CD4-positive, alpha-beta T cell treated with Interleukin-4 for 1 hour (primary cell): ENCODE measurements around the gene FBXL12.
"Not testable (repeated sequence)": the region's sequence is repeated elsewhere in the genome, so short reads cannot be mapped to it uniquely, and the experiment has no call there.

Source experiments
- DNase-seq, 2 donors: peaks; one replicate each; pipeline ENCODE4 v3.0.0-alpha.2; 2020 to 2022

Gene FBXL12

DNA sequence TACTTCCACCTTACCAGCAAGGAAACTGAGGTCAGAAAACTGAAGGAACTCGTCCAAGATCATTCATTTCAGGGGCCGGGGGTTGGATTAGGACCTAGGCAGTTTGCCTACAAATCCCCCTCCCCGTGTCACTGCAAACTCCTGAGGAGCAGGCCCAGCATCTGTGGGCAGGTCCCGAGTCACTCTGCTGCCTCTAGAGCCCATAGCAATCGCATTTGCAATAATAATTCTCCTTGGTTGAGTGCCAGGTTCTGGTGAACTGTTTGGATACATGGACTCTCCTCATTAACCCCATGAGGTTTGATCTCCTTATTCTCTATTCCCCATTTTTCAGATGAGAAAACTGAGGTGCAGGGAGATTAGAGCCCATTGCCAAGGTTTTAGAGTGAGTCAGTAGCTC, 17.1 kb upstream of the FBXL12 start:
- no peak for DNase-seq

DNA sequence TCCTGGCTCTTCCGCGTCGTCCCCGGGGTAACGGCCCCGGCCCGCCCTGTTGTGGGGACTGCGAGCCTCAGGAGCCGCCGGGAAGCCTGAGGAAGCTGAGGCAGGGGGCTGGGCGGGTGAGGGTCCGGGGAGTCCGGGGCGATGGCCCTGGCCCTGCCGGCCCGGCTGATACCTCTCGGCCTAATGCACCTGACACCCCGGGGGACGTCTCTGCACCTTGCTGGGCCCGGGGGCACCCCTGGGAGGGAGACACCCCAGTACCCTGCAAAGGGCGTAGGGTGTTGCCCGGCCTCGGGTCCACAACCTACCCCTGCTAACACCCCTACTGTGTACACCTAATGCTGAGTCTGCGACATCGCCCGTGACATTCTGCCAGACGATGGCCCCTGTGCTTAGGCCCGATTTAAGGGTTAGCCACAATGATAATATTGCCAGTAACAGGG, 16.6 kb upstream of the FBXL12 start:
- DNase-seq: no peak

DNA sequence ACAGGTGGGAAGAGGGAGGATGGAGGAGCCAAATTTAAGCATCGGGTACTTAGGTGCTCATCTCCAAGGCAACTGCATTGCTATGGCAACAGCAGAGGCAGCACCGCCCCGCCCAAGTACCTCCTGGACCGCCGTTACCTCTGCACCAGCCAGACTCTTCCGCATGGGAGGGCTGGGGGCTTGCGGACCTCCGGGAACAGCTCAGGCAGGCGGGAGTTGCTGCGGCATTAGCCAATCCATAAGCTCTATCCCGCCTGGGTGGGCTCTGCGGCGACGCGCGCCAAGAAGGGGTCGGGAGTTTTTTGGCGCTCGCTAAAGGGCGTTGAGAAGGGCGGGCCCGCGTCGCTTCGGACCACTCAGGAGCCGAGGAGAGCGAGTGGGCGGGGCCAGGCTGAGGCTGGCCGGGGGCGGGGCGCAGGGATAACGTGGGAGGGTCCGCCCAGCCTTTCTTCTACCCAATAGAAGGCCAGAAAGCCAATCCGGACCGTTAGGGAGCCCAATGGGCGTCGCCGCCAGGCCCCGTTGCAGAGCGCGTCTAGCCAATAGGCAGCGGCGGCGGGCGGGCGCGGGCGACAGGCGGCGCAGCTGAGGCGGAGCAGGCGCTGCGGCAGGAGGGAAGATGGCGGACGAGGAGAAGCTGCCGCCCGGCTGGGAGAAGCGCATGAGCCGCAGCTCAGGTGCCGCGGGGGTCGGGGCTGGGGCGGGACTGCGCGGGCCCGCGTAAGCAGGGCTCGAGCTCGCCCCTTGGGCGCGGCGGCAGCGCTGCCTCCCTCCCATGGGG, 16.0 kb upstream of the FBXL12 start, which contains the start of gene PIN1:
TSS of gene PIN1 (plus strand) at position 593 of the 781 bp plus-strand sequence. CDS start at position 620, 27 bp downstream.
- DNase-seq: peak; percentile 99

DNA sequence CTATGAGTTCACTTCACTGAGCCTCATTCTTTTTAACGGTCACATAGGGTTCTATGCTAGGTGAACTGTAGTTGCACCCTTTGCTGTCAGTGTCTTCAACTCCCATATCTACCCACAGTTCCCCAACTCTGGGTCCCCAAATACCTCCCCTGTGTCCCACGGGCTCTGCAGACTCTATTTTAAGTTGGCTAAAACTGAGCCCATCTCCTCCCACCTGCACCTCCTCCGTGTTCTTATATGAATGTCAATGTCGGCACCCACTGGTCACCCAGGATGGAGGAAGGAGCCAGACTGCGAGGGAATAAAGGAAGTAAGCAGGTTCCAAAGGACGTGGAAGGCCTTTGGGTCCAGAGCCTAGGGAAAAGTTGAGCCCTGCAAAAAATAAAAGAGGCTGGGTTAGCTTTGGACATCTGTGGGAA, 15.4 kb upstream of the FBXL12 start:
- no peak for DNase-seq

DNA sequence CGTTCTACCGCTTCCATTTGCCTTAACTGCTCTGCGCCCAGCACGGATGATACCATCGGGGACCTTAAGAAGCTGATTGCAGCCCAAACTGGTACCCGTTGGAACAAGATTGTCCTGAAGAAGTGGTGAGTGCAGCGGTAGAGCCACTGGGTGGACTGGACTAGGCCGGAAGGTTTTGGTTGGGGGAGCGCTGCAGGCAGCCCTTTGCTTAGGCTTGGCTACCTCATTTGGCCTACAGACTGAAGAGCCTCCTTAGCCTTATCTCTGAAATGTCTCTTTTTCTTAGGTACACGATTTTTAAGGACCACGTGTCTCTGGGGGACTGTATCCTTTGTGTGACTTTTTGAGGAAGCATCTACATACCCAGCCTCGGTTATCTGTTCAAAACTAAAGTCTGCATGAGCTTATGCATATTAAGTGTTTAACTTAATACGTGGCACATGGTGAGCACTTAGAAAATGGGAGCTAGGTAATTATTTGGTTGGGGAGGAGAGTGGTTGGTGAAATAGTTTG, 9.7 kb upstream of the FBXL12 start:
- DNase-seq: no peak

DNA sequence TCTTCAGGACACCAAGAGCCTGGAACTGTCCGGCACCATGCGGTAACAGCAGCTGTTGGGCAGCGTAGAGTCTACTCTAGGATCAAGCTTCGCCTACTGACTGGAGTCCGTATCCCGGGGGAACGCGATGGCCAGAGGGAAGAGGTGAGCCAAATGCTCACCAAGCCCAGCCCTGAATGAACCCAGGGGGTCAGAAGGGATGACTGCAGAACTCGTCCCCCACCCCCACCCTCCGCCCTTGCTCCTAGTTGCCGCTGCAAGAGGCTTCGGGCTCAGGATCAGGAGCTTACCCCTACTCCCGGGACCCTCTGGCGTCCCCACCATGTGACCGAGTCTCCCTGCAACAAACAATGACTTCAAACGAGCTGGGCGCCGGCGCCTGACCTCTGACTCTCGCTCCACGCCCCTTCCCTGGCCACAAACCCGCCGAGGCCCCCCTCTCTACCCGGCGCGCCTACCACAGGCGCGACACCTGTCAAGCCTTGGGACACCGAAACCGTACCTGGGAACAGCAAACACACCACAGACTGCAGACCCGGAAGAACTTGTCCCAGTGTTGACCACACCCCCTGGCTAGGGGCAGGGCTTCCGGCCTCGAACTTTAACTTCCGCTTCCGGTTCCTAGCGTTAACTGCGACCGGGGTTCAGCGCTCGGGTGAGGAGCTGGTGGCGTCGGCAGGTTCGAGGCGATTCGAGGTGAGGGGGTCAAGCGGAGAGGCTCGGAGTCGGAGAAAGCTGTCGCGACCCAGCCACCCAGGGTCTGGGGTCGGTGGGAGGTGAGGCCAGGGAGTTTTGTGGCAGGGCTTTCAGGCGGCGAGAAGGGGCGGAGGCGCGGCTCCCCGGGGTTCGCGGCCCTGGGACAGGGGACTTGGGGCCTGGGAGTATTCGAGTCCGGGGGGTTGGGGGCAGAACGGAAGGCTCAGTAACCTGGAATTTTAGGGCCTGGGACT, 8.7 kb upstream of the FBXL12 start, which contains the start of gene UBL5:
TSS of gene UBL5 (plus strand) at position 630 of the 950 bp plus-strand sequence. CDS start 420 bp downstream, outside the sequence.
- DNase-seq: peak; percentile 91 to 94

DNA sequence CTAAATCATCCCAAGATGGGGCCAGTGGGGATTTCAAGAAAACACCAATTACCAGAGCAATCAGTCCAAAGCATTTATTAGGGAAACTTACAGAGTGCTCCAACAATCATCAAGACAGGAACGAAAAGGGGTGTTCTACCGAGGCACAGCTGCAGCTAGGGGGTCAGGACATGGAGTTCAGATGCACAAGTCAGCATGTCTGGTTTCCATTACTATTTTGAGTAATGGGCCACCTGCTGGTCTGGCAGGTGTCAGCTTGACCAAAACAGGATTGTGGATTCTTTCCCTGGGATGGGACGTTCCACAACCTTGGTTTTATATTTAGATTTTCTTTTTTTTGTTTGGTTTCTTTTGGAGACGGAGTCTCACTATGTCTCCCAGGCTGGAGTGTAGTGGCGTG, 4.9 kb upstream of the FBXL12 start:
- no peak for DNase-seq

DNA sequence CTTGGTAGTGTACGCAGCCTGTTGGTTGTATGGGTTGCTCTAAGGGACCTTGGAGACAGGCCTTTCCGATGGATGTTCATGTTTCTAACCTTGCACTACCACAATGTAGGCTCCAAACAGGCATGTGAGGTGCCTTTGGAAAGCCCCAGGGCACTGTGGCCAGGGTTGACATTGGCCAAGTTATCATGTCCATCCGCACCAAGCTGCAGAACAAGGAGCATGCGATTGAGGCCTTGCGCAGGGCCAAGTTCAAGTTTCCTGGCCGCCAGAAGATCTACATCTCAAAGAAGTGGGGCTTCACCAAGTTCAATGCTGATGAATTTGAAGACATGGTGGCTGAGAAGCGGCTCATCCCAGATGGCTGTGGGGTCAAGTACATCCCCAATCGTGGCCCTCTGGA, 1.2 kb upstream of the FBXL12 start:
- not testable (repeated sequence) for DNase-seq

DNA sequence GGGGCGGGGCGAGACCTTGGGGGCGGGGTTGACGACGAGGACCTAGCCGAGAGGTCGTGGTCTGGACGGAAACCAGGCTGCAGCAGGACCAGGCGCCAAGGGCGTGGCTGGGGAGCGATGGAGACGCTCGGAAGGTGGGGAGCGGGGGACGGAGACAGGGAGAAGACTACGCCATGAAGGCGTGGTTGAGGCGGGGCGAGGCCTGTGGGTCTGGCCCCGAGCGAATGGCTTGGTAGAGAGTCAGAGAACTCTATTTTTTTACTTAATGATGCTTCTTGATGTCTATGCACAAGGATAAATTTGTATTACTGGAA, 674 bp upstream of the FBXL12 start:
- DNase-seq: no peak

DNA sequence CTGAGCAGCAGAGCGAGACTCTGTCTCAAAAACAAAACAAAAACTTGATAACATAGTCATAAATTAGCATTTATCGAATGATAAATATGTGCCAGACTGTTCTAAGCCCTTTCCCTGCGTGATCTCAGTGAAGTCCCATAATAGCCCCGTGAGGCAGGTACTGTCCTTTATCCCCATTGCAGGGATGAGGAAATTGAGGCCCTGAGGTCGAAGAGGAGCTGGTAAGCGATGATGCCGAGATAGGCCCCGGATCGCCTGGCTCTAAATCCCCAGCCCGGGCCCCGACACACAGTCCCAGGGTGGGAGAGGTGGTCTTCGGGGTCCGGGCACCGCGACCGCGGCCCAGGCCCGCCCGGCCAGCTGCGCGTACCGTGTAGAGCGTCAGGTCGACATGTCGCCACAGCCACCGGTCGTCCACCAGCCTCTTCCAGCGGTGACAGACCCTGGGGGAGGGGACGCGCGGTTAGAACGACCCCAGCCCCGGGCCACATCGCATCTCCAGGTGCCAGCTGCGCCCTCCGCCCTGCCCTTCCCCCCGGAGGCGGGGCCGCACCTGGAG, 625 bp downstream of the FBXL12 start:
- DNase-seq: peak in 1 of 2 donors; percentile 15

DNA sequence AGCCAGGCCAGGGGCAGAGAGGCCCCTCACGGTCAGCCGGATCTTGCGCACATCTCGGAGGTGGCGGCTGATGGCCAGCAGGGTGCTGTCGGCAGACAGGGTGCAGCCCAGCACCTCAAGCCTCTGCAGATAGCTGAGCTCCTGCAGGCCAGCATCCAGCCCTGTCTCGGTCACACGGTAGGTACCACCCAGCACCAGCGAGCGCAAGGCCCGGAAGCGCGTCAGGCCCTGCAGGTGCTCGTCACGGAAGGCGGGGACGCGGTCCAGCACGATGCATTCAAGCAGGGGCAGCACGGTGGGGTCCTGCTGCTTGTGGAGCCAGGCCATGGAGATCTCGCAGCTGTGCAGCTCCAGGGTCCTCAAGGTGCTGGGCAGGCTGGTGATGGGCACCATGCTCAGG, 7.7 kb downstream of the FBXL12 start:
- DNase-seq: no peak

DNA sequence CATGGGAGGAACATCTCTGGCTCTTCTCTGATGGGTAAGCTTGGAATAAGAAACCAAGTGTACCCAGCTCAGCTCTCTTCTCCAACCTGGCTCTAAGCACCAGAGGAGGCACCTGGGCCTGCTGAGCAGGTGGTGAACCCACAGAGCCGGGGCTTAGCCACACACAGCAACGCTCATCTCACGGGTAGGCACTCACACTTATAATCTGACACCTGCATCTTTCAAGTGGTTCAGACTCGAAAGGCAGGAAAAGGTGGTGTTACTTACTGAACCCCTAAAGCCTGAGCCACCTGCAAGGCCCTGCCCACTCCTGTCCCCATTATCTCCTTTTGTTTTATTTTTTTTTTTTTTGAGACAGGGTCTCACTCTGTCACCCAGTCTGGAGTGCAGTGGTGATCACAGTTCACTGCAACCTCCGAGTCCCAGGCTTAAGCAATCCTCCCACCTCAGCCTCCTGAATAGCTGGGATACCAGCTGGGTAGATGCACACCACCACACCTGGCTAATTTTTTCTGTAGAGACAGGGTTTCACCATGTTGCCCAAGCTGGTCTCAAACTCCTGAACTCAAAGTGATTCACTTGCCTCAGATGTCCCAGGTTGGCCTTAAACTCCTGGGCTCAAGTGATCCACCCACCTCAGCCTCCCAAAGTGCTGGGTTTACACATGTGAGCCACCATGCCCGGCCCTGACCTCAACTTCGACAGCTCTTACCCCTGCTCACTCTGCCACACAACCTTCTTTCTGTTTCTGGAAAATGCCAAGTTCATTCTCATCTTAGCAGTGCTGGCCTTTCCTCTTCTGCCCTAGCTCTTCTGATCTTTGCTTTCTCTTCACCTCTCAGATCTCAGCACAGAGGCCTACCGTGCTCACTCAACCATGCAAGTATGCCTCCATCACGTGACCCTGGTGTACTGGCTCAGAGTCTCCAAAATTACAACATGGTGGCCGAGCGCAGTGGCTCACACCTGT, 9.7 kb downstream of the FBXL12 start:
- DNase-seq: peak; percentile 47 to 68

DNA sequence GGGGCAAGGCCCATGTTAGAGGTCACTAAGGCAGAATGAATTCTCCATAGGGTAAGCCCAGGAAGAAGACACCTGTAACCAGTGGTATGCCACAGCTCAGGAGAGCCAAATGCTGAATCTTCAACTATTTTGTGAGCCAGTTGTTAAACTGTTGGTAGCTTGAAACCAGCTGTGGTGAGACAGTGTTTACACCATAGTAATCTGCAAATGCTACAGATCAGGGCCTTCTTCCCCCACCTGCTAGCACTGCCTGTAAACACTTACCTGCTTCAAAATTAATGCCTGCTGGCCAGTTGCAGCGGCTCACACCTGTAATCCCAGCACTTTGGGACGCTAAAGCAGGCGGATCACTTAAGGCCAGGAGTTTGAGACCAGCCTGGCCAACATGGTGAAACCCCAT, 12.1 kb downstream of the FBXL12 start:
- no peak for DNase-seq

DNA sequence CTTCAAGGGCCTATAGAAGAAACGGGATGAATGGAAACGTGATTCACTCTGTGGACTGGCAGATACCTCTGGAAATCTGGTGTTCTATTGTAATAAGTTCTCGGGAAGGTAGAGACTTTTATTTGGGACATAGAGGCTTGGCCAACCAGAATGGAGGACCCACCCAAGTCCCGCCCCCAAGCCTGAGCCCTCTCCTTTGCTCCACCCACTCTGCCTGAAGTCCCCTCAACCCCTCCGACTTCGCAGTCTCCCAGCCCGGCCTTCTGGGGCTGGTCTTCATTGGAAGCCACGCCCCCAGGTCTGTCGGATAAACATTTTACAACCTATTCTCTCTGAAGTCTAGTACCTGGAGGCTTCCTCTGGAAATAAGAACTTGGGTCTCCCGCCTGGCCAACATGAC, 16.9 kb downstream of the FBXL12 start:
- DNase-seq: no peak

DNA sequence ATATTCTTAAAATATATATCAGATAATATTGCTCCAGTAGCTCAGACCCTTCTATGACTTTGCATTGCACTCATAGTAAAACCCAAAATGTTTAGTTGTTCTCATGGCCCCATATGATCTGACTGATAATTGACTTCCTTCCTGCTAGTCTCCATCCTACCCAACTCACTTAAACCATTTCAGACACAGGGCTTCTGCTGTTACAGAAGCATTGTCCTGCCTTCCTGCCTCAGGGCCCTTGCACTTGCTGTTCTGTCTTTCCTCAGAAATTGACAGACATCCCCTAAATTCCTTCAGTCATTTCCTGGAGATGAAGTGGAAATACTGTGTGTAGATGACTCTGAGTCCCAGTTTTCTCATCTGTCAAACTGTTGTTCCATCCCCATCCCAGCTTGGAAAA, 19.7 kb downstream of the FBXL12 start:
- no peak for DNase-seq

DNA sequence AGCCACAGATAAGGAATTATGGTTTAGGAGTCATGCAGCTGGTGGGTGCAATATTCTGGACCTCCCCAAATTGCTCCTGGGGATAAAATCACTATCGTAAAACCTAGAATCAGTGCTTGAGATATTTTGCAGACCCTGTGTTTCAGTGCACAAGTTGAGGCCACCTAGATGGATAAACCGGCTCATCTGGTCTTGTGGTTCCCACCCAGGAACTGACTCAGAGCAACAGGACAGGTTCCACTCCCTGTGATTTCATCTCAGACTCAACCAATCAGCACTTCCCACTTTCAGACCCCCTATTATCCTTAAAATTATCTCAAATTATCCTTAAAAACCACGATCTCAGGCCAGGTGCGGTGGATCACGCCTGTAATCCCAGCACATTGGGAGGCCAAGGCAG, 21.0 kb downstream of the FBXL12 start:
- no peak for DNase-seq

DNA sequence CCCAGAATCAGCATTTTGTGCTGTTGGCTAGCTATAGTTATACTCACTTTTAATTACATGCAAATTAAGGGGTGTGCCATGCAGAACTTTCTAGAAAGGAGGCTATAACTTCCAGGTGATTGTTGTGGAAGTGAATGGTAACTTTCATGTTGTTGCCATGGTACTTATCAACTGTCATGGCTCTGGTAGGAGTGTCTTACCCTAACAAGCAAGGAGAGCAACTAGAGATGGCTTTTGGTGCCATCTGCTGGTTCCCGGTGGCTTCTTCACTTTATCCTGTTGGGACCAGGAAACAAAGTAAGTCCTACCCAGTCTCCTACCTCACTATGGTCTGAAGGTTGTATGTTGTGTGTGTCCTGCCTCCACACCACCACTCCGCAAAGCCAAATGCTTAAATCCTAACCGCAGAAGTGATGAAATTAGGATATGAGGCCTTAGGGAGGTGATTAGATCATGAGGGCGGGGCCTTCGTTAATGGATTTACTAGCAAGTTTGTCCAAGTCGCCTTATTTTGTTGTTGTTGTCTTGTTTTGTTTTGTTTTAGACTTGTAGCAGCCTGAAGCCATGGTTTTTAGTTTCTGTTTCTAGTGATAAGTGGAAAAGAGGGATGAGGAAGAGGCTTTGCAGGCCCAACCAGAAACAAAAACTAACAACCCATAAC, 22.6 kb downstream of the FBXL12 start:
- peak; percentile 94 to 95 for DNase-seq

DNA sequence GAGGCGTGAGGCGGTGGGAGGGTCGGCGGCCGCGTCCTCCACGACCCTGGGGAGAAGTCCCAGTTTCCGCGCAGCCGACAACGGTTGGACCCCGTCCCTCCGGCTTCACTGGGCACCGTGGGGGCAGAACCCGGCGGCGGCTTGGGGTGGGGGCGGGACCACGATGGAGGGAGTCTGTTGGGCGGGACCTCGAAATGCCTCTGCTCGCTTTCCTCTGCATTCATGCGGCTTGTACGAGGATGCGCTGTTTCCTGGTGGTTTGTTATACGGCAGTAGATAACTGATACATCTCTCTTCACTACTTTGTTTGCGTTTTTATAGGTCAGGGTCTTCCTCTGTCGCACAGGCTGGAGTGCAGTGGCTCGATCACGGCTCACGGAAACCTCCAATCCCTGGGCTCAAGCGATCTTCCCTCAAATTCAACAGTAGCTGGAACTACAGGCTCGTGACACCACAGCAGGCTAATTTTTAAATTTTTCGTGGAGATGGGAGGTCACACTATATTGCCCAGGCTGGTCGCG, 25.7 kb downstream of the FBXL12 start:
- DNase-seq: peak; percentile 75 to 80

DNA sequence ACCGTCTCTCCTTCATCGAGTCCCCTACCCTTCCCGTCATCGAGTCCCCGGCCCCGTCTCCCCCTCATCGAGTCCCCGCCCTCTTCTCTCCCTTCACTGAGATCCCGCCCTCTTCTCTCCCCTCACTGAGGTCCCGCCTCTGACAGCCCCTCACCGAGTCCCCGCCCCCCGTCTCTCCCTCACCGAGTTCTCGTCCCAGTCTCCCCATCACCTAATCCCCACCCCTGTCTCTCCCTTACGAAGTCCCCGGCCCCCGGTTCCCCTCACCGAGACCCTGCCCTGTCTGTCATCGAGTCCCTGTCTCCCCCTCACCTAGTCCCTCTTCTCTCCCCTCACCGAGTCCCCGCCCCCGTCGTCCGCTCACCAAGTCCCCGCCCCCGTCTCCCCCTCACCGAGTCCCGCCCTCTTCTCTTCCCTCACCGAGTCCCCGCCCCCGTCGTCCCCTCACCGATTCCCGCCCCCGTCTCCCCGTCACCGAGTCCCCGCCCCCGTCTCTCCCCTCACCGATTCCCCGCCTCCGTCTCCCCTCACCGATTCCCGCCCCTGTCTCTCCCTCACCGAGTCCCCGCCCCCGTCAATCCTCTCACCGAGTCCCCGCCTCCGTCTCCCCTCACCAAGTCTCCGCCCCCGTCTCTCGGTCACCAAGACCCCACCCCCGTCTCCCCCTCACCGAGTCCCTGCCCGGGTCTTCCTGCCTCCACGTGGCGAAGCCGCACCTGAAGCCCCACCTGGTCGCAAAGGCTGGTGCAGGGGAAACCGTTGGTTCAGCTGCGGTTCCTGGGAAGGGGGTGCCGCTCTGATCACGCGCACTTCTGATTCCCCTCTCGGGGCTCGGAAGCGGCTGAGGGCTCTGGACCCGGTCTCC, 26.4 kb downstream of the FBXL12 start:
- DNase-seq: peak; percentile 95 to 96
